Endothelial cell of umbilical vein (primary cell): Measurements from ENCODE around the gene KCTD16. TPM values are rescaled to one million over a fixed set of nuclear protein-coding genes. Genes with fewer than 3 reads are reported as not detected.

ENCODE experiments used
- BruUV-seq: library from RNA; stranded (reverse); fragments of 400-500 nt; replicated peaks from 2 replicates; lab custom pipeline; 2021; lab: Mats Ljungman, UMichigan
- CTCF ChIA-PET: fragments of 300-600, 350-600 bp; sonication (Branson Sonifier 250); formaldehyde crosslinking; loops from one replicate; lab custom pipeline; 2021; ENCODE audit warnings: antibody characterized with exemption, inconsistent platforms; lab: Charles Lee
- POLR2A ChIA-PET: fragments of 300-600, 350-600 bp; sonication (Branson Sonifier 250); formaldehyde crosslinking; loops from one replicate; lab custom pipeline; 2021; ENCODE audit warnings: antibody characterized with exemption, inconsistent platforms; lab: Charles Lee
- DNase-seq: peaks from one replicate; pipeline ENCODE4 v3.0.0-alpha.2; 2011; ENCODE audit warnings: low read depth, low spot score
- FAIRE-seq: peaks from 2 replicates; lab custom pipeline; 2011; peaks lifted over from hg19 to GRCh38; lab: Jason Lieb, UNC
- H2AFZ ChIP-seq: 2 replicates; pipeline ENCODE4 v1.6.0; 2012; ENCODE audit warnings: low read depth, low read length, control low read depth, inconsistent platforms
- H3K27ac ChIP-seq: 2 replicates; pipeline ENCODE4 v1.5.1; 2011; ENCODE audit warnings: low read depth, mild to moderate bottlenecking, control low read depth, low read length, moderate library complexity; ENCODE audit not compliant: insufficient read depth
- H3K27me3 ChIP-seq, 2 experiments: 2 replicates each; pipeline versions ENCODE4 v1.6.0 to v1.6.1; 2011; ENCODE audit warnings: low read length in 2 of 2, mixed read lengths in 1 of 2; ENCODE audit not compliant: control insufficient read depth in 2 of 2, insufficient read depth in 2 of 2
- H3K36me3 ChIP-seq, 2 experiments: 2 replicates in 1 of 2; 3 replicates in 1 of 2; pipeline ENCODE4 v1.5.1; 2011; ENCODE audit warnings: low read length in 2 of 2, mild to moderate bottlenecking in 1 of 2, moderate library complexity in 1 of 2; ENCODE audit not compliant: control insufficient read depth in 2 of 2, insufficient read depth in 2 of 2; ENCODE audit errors: extremely low read depth in 1 of 2
- H3K4me1 ChIP-seq: 3 replicates; pipeline ENCODE4 v1.5.1; 2011; ENCODE audit warnings: mild to moderate bottlenecking, low read length; ENCODE audit not compliant: control insufficient read depth, insufficient read depth; ENCODE audit errors: extremely low read depth
- H3K4me2 ChIP-seq: 2 replicates; pipeline ENCODE4 v1.6.1; 2011; ENCODE audit warnings: low read length, control low read depth, mixed read lengths; ENCODE audit not compliant: insufficient read depth
- H3K4me3 ChIP-seq, 3 experiments: fragments of 200-600 bp in 1 of 3; sonication (generic), shearing (Covaris generic) in 1 of 3; replicated peaks in 1 of 3; 2 replicates each; pipeline ENCODE4 v1.5.1; 2011 to 2016; ENCODE audit warnings: control low read depth in 3 of 3, low read length in 3 of 3, mild to moderate bottlenecking in 2 of 3, inconsistent platforms in 1 of 3, low read depth in 1 of 3, moderate library complexity in 1 of 3; ENCODE audit not compliant: insufficient read depth in 1 of 3
- H3K79me2 ChIP-seq: 2 replicates; pipeline ENCODE4 v1.6.0; 2012; ENCODE audit warnings: low read length, inconsistent platforms; ENCODE audit not compliant: control insufficient read depth, insufficient read depth
- H3K9ac ChIP-seq: replicated peaks from 2 replicates; pipeline ENCODE3; 2011; ENCODE audit warnings: low read length, control low read depth; ENCODE audit not compliant: insufficient read depth; ENCODE audit errors: extremely low read depth
- H3K9me1 ChIP-seq: replicated peaks from 3 replicates; pipeline ENCODE4 v1.6.0; 2011; ENCODE audit warnings: mild to moderate bottlenecking, low read length; ENCODE audit not compliant: control insufficient read depth, insufficient read depth; ENCODE audit errors: extremely low read depth
- H3K9me3 ChIP-seq: replicated peaks from 2 replicates; pipeline ENCODE4 v1.5.1; 2012; ENCODE audit warnings: low read length, inconsistent platforms; ENCODE audit not compliant: control insufficient read depth, insufficient read depth
- H4K20me1 ChIP-seq: replicated peaks from 2 replicates; pipeline ENCODE3; 2011; ENCODE audit warnings: mild to moderate bottlenecking, low read length; ENCODE audit not compliant: control insufficient read depth, insufficient read depth; ENCODE audit errors: extremely low read depth
- CTCF ChIP-seq, 2 donors: IDR thresholded peaks; 1 replicate in 1 of 2; 2 replicates in 1 of 2; pipeline ENCODE4 v1.5.1; 2011; ENCODE audit warnings: low read length in 2 of 2, mild to moderate bottlenecking in 2 of 2, moderate library complexity in 2 of 2, control low read depth in 1 of 2, inconsistent platforms in 1 of 2, low read depth in 1 of 2; ENCODE audit not compliant: insufficient read depth in 1 of 2; ENCODE audit errors: extremely low read depth in 1 of 2
- EZH2 ChIP-seq: IDR thresholded peaks from 2 replicates; pipeline ENCODE4 v1.6.1; 2012; ENCODE audit warnings: borderline replicate concordance, low read depth, mild to moderate bottlenecking, moderate library complexity, low read length, inconsistent platforms; ENCODE audit not compliant: severe bottlenecking
- FOS ChIP-seq: IDR thresholded peaks from 2 replicates; pipeline ENCODE4 v1.6.1; 2011; ENCODE audit warnings: mild to moderate bottlenecking, low read length, moderate library complexity, borderline replicate concordance; ENCODE audit not compliant: insufficient read depth
- GATA2 ChIP-seq: IDR thresholded peaks from 2 replicates; pipeline ENCODE4 v1.7.0; 2011; ENCODE audit warnings: low read depth, mild to moderate bottlenecking, moderate library complexity, mixed read lengths, low read length; ENCODE audit not compliant: insufficient read length, insufficient read depth
- JUN ChIP-seq: IDR thresholded peaks from 2 replicates; pipeline ENCODE4 v1.6.1; 2011; ENCODE audit warnings: borderline replicate concordance, low read depth; ENCODE audit not compliant: insufficient read length, insufficient read depth
- MAX ChIP-seq: IDR thresholded peaks from 2 replicates; pipeline ENCODE4 v1.6.1; 2011; ENCODE audit not compliant: insufficient read depth, insufficient read length
- MYC ChIP-seq: IDR thresholded peaks from one replicate; pipeline ENCODE4 v1.6.1; 2011; ENCODE audit warnings: mild to moderate bottlenecking, low read depth, low read length
- POLR2A ChIP-seq: IDR thresholded peaks from 2 replicates; pipeline ENCODE4 v1.6.1; 2012; ENCODE audit warnings: low read depth, mild to moderate bottlenecking, control low read depth, low read length
- POLR2AphosphoS5 ChIP-seq: IDR thresholded peaks from 2 replicates; pipeline ENCODE4 v1.6.1; 2012; ENCODE audit warnings: low read depth, mild to moderate bottlenecking, control low read depth, low read length, moderate library complexity; ENCODE audit not compliant: insufficient read depth
- dilution Hi-C: fragments of 300-500 bp; cut with MboI; formaldehyde crosslinking; loops from one replicate; pipeline ENCODE4 v1.15.0; 2019; ENCODE audit warnings: low sequenced_read_pairs; ENCODE audit not compliant: extremely low pct_ligation_motif_present
- intact Hi-C: fragments of 100-400 bp; cut with micrococcal nuclease; formaldehyde crosslinking; loops from one replicate; pipeline ENCODE4 v1.10.0; 2022
- polyA plus RNA-seq, 4 experiments: library from polyadenylated mRNA; depleted of rRNA in 3 of 4; stranded (reverse) in 3 of 4; unstranded in 1 of 4; fragments of >200 nt; gene quantifications; 2 replicates each; pipeline versions ENCODE4 v1.2.1 to v1.2.3, GENCODE V29; 2011 to 2012; ENCODE audit warnings: missing spikeins in 1 of 4
- total RNA-seq: library from RNA; stranded (reverse); gene quantifications from 2 replicates; pipeline ENCODE4 v1.2.3, GENCODE V29; 2021

The KCTD16 gene
- total and polyA plus RNA-seq, 2 donors (not counting 3 experiments of a cell fraction or from before 2014, with no cell fraction given), result 0.21 to 0.49 TPM

- Histone ChIP-seq H4K20me1 (no peaks in the 10 kb centered on the region), H3K4me2 (no peak overlapping the region), H3K9me3 (no peaks in the 10 kb centered on the region), H3K27me3 (no peaks in the 10 kb centered on the region), H3K36me3 (no peaks in the 10 kb centered on the region), H2AFZ (no peak overlapping the region), H3K4me1 (peaks cover 7% of the 10 kb centered on the region), H3K9me1 (no peaks in the 10 kb centered on the region), H3K27ac (no peak overlapping the region), H3K4me3 (no peak overlapping the region), H3K9ac (no peak overlapping the region), H3K79me2 (no peaks in the 10 kb centered on the region)
- FAIRE-seq (no peak), DNase-seq (no peak)
- TF ChIP-seq CTCF (IDR thresholded peaks at IDR 0.05; ENCODE audit: extremely low read depth in 1 of 2, insufficient read depth in 1 of 2, low read depth in 1 of 2, low read length in 2 of 2), result no peak
- intact Hi-C loops (no loop called here), dilution Hi-C loops (no loop called here)
- ChIA-PET CTCF (interaction anchor here (1.0 to 4.4 kb wide), 8 partner anchors 8 to 1251 kb away, joined by 3 to 31 read pairs (median 3); no protein-coding TSS in a partner anchor), POLR2A (no interaction called here)
- BruUV-seq, result no TSS peak
These were observed 31.1 kb upstream of the KCTD16 start for GRCh38 chr5:144139586-144139985.

DNA sequence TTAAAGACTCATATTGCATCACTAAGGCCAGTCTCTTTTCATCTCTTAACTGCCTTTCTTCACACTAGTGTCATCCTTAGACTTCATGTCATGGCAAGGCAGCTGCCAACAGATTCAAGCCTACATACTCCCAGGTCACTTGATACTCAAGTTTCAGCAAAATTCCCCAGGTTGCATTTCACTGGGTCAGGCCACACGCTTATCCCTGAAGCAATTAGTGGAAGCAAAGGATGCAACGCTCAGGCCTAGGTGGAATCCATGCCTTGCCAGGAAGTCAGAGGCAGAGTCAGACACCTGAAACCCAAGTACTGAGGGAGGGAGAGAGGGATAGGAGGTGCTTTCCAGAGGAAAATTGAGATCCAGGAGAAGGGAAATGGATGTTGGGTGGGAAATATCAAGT, 29.1 kb upstream of the KCTD16 start:
- no TSS peak for BruUV-seq
- no peak for FAIRE-seq
- intact Hi-C loops (loop anchor here (10.0 kb wide), 2 partner anchors 547 to 1217 kb away; no protein-coding TSS in a partner anchor), dilution Hi-C loops (no loop called here)
- Histone ChIP-seq H3K36me3 (no peaks in the 10 kb centered on the region), H3K79me2 (no peaks in the 10 kb centered on the region), H2AFZ (no peak overlapping the region), H3K9ac (no peak overlapping the region), H3K27ac (no peak overlapping the region), H3K27me3 (no peaks in the 10 kb centered on the region), H4K20me1 (no peaks in the 10 kb centered on the region), H3K4me2 (no peak overlapping the region), H3K4me3 (no peak overlapping the region), H3K4me1 (peaks cover 25% of the 10 kb centered on the region), H3K9me3 (no peaks in the 10 kb centered on the region), H3K9me1 (no peaks in the 10 kb centered on the region)
- ChIA-PET CTCF (interaction anchor here (0.8 to 4.4 kb wide), 22 partner anchors 9 to 1428 kb away, joined by 3 to 32 read pairs (median 6); partner anchors contain the start of genes KCTD16 and YIPF5), POLR2A (no interaction called here)
- no peak for TF ChIP-seq GATA2
- TF ChIP-seq MAX, result no peak
- no peak for TF ChIP-seq EZH2
- TF ChIP-seq MYC, result no peak
- TF ChIP-seq FOS, result no peak
- no peak for TF ChIP-seq POLR2A
- no peak for TF ChIP-seq JUN
- no peak for TF ChIP-seq POLR2AphosphoS5
- TF ChIP-seq CTCF (IDR thresholded peaks at IDR 0.05; ENCODE audit: extremely low read depth in 1 of 2, insufficient read depth in 1 of 2, low read depth in 1 of 2, low read length in 2 of 2), result no peak
- DNase-seq, result no peak
